Glomerular visceral epithelial cell (primary cell): ENCODE data around the gene TAF8.
"Not testable (repeated sequence)": the region's sequence is repeated elsewhere in the genome, so short reads cannot be mapped to it uniquely, and the experiment has no call there.

ENCODE experiments used
- DNase-seq: peaks from one replicate; pipeline ENCODE4 v3.0.0-alpha.2; 2016; ENCODE audit errors: extremely low spot score

Gene TAF8, protein sequence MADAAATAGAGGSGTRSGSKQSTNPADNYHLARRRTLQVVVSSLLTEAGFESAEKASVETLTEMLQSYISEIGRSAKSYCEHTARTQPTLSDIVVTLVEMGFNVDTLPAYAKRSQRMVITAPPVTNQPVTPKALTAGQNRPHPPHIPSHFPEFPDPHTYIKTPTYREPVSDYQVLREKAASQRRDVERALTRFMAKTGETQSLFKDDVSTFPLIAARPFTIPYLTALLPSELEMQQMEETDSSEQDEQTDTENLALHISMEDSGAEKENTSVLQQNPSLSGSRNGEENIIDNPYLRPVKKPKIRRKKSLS

DNA sequence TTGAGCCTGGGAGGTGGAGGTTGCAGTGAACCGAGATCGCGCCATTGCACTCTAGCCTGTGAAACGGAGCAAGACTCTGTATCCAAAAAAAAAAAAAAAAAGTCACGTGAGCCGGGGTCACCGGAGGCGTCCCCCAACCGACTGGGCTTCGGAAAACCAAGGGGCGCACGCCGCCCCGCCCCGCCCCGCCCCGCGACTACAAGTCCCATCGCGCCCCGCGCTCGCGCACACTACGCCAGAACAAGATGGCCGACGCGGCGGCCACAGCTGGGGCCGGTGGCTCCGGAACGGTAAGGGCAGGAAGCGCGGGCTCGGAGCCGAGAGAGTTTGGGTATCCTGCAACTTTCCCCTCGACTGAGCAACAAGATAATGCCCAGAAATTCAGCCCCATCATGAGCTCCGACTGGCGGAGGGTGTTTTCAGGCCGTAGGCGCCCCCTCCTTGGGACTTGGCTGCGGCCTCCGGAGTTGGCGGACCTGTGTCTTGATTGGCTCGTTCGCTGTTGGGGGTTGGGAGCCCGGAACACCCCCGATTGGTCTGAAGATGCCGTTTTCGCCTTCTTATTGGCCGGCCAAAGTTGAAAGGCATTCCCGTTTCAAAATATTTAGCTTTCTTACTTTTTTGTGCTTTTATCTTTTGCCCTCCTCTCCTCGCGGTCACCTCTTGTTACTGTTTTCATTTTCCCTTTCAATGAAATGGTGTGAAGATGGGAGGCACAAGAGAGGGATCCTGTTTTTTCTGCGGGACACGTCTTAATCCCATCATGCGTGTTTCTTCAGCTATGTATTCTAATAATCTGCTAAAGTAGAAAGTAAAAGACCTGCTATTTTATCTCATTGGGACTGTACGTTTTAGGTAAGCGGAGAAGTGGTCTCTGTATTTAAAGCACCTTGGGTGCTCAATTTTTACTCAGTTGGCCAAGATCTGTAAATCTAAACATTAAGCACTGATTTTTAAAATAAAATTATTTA, at the start of gene TAF8:
Gene TAF8 (plus strand): TSS at position 228 of the 971 bp plus-strand sequence. CDS start 18 bp downstream, at position 246.
- peak; percentile 91 for DNase-seq

DNA sequence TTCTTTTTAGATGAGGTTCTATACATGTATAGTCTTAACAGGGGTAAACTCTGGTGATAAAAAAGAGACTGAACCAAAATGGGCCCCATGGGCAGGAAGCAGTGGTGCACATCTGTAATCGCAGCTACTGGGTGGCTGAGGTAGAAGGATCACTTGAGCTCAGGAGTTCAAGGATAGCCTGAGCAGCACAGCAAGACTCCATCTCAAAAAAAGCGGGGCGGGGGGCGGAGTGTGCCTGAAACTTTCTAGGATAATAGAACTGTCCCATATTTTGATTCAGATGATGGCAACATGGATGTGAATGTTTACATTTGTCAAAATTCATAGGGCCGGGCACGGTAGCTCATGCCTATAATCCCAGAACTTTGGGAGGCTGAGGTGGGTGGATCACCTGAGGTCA, 48.8 kb upstream of the TAF8 start:
- DNase-seq, result no peak

DNA sequence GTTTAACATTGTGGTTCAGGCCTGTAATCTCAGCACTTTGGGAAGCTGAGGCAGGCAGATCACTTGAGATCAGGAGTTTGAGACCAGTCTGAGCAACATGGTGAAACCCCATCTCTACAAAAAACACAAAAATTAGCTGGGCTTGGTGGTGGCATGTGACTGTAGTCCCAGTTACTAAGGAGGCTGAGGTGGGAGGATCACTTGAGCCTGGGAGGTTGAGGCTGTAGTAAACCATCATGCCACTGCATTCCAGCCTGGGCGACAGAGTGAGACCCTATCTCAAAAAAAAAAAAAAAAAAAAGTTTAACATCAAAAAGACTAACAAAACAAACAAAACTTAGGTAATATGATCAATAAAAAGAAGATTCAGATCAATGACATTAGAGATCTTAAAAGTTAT, 46.7 kb upstream of the TAF8 start:
- DNase-seq, result not testable (repeated sequence)

DNA sequence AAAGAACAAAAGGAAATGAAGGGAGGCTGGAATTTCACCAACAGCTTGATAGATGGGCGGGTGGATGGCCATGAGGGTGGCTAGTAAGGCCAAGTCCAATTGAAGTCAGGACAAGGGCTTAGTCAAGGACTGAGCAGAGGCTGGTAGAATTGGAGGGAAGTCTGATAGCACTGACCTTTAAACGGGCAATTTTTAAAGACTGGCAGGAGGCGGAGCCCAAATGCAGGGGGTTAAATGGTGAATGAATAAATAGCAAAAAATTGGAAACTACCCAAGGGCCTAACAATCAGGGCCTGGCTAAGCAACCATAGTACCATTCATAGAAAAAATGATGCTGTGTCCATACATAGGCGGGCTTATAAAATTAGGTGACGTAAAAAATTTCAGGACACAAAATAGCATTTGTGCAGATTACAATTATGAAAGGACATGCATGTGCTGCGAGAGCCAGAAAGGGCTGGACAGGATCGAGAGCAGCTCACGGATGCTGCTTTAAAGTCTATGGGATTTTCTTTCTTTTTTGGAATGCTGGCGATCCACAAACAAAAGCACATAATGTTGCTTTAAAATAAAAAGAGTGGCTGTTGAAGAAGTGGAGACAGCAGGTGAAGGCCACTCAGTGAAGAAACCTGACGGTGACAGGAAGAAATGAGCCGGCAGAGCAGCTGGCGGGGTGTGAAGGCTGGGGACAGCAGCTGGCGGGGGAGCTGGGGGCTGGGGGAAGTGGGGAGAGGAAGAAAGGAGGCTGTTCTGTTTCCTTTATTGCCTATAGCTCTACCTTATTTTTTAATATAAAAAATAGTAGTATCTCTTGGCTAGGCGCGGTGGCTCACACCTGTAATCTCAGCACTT, 42.8 kb upstream of the TAF8 start:
- no peak for DNase-seq

DNA sequence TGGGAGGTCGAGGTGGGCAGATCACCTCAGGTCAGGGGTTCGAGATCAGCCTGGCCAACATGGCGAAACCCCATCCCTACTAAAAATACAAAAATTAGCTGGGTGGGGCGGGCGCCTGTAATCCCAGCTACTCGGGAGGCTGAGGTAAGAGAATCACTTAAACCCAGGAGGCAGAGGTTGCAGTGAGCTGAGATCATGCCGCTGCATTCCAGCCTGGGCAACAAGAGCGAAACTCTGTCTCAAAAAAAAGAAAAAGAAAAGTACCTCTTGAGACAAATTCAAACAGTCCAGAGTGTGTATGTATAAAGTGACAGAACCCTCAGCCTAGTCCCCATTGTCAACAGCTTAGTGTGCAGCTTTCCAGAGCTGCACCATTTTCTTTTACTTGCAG, 42.2 kb upstream of the TAF8 start:
- not testable (repeated sequence) for DNase-seq

DNA sequence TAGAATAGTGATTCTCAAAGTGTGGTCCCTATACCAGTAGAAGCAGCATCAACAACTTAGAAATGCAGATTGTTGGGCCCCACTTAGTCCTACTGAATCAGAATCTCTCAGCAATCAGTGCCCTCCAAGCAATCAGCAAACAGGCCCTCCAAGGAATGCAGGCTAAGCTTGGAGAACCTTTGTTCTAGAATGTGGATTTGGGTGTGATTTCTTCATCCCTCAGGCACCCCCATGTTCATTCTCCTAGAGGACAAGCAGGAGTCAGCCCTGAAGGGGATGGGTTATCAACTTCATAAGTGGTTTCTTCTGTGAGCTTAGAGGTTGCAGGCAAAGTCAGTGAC, 40.5 kb upstream of the TAF8 start:
- no peak for DNase-seq

DNA sequence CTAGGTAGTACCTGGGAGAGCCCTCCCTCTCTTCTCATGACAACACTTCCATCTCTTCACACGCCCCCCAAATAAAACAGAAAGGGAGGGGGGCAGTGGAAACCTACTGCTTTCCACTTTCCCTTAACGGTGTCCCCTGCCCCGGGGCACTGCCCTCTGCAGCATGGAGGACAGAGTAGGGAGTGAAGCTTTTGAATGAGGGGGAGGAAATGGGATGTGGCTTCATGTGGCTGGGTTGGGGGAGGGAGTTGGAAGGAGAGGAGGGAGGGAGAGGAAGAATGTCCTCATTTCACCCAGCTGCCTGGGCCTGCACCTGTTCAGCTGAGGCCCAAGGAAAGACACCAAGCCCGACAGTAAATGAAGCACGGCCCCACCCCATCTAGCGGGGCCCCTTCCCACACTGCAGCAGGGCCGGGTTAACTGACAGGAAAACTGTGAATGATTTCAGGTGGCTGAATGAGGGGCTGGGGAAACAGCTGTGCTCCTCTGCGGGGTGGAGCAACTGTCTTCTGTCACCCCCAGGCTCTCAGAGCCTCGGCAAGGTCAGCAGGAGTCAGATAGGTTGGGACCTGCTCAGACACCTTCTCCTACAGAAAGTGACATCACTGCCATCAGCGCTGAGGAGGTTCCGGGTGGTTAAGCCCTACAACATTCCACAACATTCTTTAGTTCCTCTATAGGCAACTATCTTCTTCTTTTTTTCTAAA, 40.0 kb upstream of the TAF8 start:
- peak; percentile 64 for DNase-seq

DNA sequence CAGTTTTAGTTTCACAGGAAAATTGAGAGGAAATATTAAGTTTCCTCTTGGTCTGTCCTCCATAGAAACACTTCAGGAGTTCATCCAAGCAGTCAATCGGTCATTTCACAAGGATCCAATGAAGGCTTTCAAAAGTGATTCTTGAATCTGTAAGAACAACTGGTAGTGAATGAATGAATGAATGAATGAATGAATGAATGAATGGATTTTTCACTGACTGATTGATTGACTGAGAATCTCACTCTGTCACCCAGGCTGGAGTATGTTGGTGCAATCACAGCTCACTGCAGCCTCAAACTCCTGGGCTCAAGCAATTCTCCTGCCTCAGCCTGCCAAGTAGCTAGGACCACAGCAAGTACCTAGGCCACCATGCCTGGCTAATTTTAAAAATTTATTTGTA, 39.4 kb upstream of the TAF8 start:
- DNase-seq, result no peak

DNA sequence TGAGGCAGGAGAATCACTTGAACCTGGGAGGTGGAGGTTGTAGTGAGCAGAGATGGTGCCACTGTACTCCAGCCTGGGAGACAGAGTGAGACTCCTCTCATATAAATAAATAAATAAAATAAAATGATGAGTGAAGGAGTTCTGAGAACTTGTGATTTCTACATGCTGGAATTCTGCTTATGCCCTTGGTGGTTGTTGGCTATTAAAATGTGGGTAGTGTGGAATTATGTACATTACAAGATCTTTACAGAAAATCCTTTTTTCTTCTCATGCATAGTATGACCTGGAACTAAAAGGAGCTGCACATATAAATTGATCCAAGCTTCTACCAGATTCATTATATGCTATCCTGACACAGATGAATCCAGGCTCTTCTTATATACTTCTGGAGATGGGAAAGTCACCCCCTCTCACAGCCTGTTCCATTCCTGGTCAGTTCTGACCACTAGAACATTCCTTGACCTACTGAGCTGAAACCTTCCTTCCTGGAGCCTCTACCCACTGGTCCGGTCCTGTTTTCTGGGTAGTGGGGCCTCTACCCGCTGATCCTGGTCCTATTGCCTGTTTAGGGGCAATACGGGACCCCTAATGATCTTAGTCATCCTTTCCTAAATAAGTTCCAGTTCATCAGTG, 37.7 kb upstream of the TAF8 start:
- DNase-seq, result peak; percentile 74

DNA sequence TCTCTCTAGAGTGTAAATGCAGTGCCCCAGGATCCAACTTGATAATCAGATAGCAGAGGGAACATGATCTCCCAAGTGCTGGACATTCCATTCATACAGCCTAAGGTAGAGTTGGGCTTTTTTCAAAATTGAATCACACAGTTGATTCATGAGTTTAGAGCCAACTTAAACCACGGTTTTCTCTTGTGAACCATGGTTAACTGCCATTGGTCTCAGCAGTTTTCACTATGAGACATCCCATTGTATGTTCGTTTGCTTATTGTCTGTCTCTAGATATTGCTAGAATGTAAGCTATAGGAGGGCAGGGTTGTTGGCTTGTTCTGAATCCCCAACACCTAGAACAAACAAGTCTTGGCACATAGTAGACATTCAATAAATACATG, 37.2 kb upstream of the TAF8 start:
- DNase-seq, result peak; percentile 64

DNA sequence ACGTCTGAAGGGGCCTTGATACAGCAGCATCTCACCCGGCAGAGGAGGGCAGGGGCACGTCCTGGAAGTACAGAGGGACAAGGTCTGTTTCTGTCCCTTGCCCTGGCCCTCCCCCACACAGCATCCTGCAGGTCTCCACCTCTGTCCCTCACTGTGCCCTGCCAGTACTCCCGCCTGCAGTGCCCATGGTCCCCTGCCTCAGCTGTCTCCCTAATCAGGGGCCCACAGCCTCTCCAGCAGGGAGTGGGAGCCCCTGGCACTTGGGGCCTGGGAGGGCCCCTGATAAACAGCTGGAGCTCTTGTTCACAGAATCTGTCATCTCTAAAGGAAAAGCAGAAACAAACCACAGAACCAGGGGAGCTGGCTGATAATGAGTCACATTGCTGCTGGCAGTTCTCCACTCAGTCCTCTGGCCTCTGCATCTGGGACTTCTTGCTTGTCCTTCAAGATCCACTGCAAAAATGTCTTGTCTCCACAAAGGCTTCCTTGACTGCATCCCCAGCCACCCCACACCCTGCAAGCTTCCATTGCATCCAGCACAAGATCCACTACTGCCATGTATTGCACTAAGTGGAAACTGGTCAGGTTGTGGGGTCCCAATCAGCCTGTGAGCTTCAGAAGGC, 33.2 kb upstream of the TAF8 start:
- peak; percentile 72 for DNase-seq

DNA sequence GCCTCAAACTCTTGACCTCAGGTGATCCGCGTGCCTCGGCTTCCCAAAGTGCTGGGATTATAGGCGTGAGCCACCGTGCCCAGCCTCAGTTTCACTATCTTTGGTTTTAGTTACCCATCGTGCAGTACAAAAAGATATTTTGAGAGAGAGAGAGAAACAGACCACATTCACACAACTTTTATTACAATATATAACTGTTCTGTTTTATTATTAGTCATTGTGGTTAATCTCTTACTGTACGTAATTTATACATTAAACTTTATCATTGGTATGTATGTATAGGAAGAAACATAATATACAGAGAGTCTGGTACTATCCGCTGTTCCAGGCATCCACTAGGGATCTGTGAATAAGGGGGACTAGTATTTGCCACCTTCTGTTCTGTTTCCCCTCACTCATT, 29.4 kb upstream of the TAF8 start:
- DNase-seq, result no peak

DNA sequence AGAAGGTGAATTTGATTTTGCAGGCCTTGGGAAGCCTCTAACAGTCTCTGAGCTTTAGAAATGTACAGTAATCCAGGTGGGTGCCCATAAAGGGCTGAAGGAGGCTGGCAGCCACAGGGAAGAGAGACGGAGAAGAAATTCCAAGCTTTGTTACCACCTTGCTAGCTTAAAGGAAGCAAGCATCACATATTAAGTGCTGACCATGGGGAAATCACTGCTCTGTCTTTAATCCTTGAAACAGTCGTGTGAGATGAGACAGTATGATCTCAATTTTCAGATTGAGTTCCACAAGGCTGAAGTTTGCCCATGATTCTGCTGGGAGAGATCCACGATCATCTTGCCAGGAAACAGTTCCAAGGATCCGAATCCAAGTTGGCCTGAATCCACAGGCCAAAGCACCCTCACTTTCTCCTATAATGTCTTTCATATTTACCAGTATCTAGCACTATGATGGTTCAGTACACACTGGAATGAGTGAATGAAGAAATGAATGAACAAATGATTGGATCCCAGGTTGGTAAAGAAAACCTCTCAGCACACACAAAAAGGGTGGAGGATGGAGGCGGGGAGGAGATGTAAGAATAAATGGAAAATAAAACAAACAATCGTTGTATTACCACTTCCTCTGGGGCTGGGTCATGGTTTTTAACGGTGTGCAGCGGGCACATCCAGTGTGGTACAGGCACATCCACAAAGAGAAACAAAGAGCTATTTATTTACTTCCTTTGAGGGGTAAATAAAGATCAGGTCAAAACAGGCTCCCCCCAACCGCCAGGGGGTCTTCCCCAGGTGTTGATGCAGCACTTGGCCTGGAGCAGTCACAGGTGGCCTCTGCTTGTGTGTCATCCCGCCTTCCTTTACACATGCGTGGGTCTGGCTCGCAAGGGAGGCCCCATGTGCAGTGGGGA, 28.2 kb upstream of the TAF8 start:
- DNase-seq, result no peak

DNA sequence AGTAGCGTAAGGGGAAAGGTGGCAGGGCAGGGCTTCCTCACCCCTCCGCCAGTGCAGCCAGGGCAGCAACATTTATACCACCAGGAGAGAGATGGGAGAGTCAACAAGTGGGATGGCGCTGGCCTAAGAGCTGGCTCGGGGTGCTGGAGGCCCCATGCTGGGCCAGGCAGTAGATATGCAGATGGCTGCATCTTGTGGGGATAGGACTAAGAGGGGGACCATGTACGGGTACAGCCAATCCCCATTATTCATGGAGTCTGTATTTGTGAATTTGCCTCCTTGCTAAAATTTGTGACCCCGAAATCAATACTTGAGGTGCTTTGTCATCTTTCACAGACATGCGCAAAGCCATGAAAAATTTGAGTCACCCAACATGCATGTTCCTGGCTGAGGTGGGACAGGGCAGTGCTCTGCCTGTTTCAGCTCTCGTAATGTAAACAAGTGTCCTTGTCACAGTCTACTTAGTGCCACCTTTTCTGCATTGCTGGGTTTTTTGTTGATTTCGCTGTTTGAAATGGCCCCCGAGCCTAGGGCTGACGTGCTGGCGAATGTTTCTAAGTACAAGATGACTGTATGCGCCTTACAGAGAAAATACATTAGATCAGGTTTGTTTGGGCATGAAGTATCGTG, 27.5 kb upstream of the TAF8 start:
- DNase-seq, result no peak

DNA sequence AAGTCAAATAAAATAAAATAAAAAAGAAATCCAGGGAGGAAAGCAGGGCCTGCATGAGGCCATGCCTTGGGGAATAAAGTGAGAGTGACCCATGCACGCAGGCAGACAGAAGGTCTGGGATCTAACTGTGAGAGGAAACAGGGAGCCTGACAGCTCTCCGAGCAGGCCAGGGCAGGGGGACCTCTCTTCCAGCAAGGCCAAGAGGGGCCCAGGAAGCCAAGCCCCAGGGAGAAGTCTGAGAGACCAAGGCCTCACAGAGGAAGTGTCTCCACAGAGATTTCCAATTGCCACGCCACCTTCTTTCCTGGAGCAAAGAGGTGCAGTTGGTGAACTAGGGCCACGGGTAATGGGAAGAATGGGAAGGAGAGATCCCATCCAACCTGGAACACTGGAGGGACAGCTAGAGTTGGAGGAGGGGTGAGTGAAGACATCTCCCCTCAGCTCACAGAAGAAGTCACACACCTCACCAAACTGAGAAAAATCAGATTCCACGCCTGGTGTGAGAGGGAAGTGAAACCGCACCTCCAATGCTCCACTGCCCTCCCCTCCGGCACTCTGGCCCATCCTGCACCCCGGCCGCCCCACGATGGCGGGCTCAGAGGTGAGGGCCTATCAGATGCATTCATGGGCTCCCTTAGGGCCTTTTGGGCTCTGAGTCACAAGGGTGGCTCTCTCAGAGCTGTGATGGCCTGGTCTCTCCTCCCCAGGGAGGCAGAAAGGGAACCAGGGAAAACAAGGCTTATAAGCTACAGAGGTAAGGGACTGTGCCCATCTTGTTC, 25.1 kb upstream of the TAF8 start:
- DNase-seq, result no peak

DNA sequence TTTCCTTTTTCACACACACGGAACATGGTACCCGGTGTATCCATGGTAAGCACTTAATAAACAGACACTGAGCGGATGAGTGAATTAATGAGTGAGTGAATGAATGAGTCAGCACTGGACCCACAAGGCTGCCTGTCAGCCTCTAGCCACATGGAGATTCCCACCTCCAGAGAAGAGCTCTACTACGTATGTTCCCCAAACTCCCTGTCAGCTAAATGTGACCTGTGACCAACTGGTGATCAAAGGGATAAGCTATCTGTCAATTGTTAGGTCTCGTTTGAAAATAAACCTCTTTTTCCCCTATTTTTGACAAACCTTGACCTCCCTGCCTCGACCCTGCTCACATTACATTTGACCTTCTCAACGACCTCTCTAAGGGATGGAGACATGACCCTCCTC, 24.5 kb upstream of the TAF8 start:
- DNase-seq, result no peak

DNA sequence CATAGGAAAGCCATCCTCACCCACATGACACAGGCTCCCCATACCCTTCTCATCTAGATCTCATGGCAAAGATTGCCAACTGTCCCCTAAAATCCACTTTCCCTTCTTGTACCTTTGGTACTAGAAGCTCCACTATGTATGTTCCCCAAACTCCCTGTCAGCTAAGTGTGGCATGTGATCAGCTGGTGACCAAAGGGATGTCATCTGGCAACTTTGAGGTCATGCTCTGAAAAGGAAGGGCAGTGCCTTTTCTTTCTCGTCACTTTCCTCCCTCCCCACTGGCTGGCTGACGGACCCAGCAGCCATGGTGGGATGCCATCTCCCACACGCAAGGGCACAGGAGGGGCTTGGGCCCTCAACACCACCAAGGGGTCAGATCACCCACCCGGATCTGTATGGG, 23.8 kb upstream of the TAF8 start:
- DNase-seq, result no peak
